Activated T-helper 1 cell treated with anti-CD3 and anti-CD28 coated beads, Interleukin-2, amount 50 U/mL, for 16 hours (primary cell): ENCODE measurements around the gene PICALM.
"Not testable (repeated sequence)": the region's sequence is repeated elsewhere in the genome, so short reads cannot be mapped to it uniquely, and the experiment has no call there.

ENCODE experiments used
- DNase-seq, 2 donors: peaks; one replicate each; pipeline ENCODE4 v3.0.0-alpha.2; 2020; ENCODE audit warnings: low read depth in 1 of 2, low spot score in 1 of 2

The PICALM gene

GRCh38 chr11:85989746-85990145, 79.1 kb downstream of the PICALM start:
- DNase-seq, result no peak

DNA sequence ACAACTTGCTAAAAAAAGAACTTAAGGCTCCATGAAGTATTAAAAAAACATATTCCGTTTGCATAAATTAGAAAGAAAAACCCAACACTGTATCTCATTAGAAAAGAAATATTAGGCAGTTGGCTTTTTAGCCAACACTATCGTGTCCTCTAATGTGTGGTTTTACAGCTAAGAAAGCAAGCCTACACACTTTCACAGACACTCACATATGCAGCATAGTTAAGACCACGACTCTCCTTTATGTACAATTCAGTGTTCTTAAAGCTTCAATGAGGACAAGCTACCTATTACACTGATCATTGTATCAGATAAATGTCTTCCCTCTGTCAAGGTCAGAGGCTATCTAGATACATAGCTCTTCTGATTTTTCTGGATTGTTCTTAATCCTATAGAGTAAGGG, 80.1 kb downstream of the PICALM start:
- no peak for DNase-seq

GRCh38 chr11:85977751-85978160, 91.1 kb downstream of the PICALM start:
- no peak for DNase-seq

DNA sequence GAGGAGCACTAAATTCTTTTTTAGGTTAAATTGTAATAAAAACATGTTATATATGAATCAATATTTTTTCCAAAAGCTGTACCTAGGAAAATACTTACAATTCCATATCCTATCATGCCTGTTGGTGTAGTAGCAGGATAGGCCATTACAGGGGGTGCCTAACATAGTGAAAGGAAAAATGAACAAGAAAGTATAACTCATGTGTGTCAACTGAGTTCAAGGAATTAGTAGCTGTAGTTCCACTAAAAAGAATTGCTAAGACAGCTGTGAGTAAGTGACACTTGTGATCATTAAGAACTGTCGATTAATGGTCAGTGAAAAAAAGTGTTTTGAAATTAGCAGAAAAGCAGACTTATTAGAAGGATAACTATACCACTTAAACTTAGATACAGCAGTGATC, 92.4 kb downstream of the PICALM start:
- no peak for DNase-seq

DNA sequence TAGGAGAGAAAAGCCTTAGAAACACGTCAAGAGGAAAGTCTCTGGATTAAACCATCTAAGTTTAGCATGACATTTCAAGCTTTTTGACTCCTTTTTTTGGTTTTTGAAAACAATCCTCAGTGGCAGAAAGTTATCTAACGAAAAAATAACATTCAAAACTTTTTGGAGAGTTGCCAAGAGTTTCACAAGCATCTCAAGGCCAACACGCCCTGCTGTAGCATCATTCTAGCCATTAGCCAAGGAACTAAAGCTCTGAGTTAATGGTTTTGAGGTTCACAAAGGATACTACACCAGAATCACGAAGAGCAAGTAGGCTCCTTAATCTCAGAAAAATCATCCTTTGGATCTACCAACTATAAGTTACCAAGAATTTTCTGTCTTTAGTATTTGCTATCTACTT, 94.8 kb downstream of the PICALM start:
- no peak for DNase-seq

- no peak for DNase-seq
Observed at GRCh38 chr11:85970593-85970992, 98.3 kb downstream of the PICALM start.

GRCh38 chr11:85967457-85967856, 101.4 kb downstream of the PICALM start:
- DNase-seq, result no peak

DNA sequence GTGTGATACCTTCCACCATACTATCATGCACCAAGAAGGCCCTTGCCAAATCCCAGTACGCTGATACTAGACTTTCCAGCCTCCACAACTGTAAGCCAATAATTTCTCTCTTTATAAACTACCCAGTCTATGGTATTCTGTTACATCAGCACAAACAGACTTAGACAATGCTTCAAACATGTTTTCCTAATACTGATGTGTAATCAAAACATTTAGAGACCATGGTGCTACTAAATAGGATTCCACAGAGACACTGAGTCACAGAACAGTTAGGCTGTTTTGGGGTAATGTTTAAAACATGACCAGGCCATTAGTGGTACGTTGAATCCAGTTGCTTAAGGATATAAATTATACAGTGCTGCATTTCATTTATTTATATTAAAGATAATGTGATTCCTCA, 103.7 kb downstream of the PICALM start:
- DNase-seq, result no peak

DNA sequence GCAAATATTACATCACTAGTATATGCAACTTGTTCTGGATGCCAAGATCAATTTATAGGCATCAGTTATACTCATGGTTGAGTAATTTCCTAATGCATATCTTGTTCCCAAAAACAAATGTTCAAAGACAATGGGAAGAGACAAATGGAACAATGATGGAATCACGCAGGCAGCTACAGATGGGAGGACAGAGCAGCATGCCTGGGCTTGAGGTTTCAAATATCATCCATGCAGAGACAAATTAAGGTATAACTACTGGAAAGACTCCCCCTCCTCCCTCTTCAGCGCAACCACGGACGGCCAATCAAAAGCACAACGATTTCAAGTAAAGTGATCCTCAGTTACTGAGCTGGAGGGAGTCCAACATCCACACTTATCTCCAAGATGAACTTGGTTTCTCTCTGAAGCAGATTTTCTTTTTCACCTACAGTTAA, 106.9 kb downstream of the PICALM start:
- DNase-seq, result no peak

DNA sequence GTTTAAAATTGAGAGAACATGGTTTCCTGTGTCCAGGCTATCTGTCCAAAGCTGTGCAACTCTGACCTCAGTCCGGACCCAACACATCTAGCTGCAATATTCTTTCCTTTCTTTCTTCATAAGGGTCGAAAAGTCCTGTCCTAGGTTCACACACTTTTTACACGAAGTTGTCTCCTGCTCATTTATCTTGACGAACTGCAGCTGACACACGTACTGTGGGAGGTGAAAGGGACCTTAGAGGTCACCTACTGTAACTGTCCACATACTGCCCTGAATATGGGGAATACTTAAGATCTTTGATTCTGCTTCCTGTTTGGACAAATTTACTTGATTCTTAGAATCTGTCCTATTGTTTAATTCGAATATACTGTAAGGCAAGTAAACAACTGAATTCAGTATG, 107.8 kb downstream of the PICALM start:
- no peak for DNase-seq

GRCh38 chr11:85960678-85961077, 108.2 kb downstream of the PICALM start:
- no peak for DNase-seq

GRCh38 chr11:85955531-85955930, 113.4 kb downstream of the PICALM start:
- DNase-seq, result no peak

DNA sequence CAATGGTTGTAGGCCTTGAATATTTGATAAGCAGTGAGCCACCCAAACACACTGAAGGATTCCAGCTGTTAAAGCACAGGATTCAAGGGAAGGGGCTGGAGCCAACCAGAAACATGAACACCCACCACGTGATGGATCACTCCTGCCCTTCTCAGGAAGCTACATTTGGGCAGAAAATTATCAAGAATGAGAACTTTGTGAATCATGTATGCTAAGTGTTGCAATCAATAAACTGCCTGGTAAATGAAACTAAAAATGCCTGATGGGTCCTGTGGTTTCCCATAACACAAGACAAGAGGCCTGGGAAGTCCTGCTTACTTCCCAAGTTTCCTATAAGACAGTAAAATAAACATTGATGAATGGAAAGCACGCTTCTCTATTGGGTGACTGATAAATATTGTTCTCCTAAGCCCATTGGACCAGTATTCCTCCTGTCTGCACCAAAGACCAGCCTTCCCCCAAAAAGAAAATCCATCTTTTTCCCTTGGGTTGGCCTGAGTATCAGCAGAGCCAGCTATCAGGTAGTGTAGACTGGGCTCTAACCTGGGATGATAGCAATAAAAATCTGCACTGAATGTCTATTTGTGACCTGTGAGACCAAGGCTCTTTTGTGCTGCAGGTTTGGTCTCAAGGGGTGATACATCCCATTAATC, 115.3 kb downstream of the PICALM start:
- DNase-seq, result no peak

GRCh38 chr11:85952108-85952485, 116.8 kb downstream of the PICALM start:
- not testable (repeated sequence) for DNase-seq

DNA sequence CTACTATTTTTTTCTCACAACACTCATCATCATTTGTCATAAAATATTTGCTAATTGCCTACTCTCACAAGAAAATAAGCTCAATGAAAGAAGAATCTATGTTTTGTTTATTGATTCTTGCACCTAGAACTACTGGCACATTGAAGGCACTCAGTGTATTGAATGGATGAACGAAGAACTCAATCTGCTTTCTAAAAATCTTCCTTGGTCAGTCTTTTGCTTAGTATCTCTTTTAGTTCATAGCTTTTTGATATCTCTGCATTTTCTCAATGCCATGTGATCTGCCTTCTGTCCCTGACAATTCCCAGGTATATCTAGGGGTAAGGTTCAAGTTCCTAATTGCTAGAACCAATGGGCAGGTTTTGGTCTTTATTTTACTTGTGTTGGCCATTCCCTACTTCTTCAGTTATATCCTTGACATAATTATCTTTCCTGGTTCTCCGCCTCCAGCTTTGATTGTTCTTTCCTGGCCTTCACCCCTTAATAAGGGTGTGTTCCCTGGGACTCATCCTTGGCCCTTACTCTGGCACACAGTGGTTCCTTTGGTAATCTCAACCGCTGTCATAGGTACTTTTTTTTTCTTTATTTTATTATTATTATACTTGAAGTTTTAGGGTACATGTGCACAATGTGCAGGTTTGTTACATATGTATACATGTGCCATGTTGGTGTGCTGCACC, 117.3 kb downstream of the PICALM start:
- no peak for DNase-seq

- no peak for DNase-seq
Observed at GRCh38 chr11:85951049-85951405, 117.9 kb downstream of the PICALM start.

DNA sequence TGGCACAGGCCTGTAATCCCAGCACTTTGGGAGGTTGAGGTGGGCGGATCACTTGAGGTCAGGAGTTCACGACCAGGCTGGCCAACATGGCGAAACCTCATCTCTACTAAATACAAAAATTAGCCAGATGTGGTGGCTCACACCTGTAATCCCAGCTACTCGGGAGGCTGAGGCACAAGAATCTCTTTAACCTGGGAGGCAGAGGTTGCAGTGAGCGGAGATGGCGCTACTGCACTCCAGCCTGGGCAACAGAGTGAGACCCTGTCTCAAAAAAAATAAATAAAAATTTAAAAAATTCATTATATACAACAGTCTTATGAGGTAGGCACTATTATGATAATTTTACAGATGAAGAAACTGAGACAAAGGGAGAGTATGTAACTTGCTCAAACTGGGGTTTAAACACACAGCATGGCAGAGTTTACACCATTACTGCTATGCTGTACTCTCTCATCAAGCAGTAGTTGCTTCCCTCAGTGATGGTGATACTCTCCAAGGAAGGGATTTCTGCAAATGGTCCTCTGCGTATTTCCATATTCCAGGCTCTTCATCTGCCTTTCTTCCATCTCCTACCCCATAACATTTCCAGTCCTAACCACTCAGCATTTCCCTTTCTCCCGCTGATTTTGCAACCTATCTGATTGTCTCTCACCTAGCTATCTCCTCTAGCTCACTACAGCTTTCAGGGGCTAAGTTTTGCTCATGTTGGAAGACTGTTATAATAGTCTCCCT, 118.4 kb downstream of the PICALM start:
- DNase-seq, result no peak

DNA sequence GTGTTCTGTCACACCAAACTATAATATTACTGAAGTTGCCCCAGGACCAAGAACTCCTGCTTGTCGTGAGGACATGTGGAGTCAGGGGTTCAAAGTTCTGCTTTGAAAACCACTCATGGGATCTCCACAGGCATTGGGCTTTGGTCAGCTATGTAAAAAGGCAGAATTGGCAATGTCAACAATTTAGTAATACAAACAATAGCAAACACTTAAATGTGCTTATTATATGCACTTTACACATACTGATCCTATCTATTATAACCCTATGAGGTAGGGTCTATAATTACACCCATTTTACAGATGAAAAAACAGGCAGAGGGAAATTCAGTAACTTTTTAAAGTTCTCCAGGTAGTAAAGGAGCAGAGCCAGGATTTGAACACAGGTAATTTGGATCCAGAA, 119.1 kb downstream of the PICALM start:
- no peak for DNase-seq

- no peak for DNase-seq
Observed at GRCh38 chr11:85948884-85949283, 120.0 kb downstream of the PICALM start.

GRCh38 chr11:85947431-85948272, 121.2 kb downstream of the PICALM start:
- DNase-seq, result no peak

GRCh38 chr11:85946221-85946620, 122.7 kb downstream of the PICALM start:
- DNase-seq, result no peak

DNA sequence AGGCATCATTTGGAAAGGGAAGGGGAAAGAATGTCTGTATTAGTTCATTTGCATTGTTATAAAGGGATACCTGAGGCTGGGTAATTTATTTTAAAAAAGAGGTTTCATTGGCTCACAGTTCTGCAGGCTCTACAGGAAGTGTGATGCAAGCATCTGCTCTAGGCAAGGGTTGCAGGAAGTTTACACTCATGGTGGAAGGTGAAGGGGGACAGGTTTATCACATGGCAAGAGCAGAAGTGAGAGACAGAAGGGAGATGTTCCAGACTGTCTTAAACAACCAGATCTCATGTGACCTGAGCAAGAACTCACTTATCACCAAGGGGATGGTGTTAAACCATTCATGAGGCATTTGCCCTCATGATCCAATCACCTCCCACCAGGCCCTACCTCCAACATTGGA, 123.1 kb downstream of the PICALM start:
- no peak for DNase-seq
